ENCODE results near the gene MRGPRE. TPM values are rescaled to one million over a fixed set of nuclear protein-coding genes. Genes with fewer than 3 reads are reported as not detected.
"Not testable (repeated sequence)": the region's sequence is repeated elsewhere in the genome, so short reads cannot be mapped to it uniquely, and the experiment has no call there.

Gene MRGPRE
- total RNA-seq, 1 experiment from 2014 or later = not detected

DNA sequence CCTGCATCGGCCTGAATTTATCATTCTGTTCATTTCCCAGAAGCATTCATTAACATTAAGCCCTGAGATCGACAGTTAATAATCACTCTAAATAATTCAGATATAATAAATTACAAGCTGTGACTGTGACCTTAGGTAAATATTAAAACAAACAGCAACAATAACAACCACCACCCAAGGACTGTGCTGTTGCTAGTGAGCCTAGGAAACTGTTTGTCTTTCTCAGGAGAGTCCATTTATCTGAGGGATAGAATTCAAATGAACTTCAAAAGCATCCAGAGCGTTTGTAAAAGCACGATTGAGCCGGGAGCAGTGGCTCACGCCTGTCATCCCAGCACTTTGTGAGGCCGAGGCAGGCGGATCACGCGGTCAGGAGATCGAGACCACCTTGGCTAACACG lies 23.0 kb upstream of the MRGPRE start:
- H3K4me1 ChIP-seq (ENCODE audit: low read length); H3K27me3 ChIP-seq (ENCODE audit: low read length); H3K9me3 ChIP-seq (ENCODE audit: low read length); H3K9ac ChIP-seq (ENCODE audit: low read length); H2AFZ ChIP-seq (ENCODE audit: low read length); DNase-seq; H3K4me2 ChIP-seq (ENCODE audit: low read depth, low read length, poor library complexity, severe bottlenecking); H3K36me3 ChIP-seq (ENCODE audit: insufficient read depth, low read length); H4K20me1 ChIP-seq (ENCODE audit: insufficient read depth, low read depth, low read length); H3K4me3 ChIP-seq (ENCODE audit: low read length); H3K79me2 ChIP-seq (ENCODE audit: low read length); H3K9me2 ChIP-seq (replicated peaks; ENCODE audit: insufficient read depth, low read length); H3K27ac ChIP-seq (ENCODE audit: low read length): not testable (repeated sequence)

- not testable (repeated sequence) for H3K9ac ChIP-seq (ENCODE audit: low read length); H3K4me2 ChIP-seq (ENCODE audit: low read depth, low read length, poor library complexity, severe bottlenecking); DNase-seq; H3K79me2 ChIP-seq (ENCODE audit: low read length); H3K9me2 ChIP-seq (replicated peaks; ENCODE audit: insufficient read depth, low read length); H2AFZ ChIP-seq (ENCODE audit: low read length); H3K9me3 ChIP-seq (ENCODE audit: low read length); H3K27ac ChIP-seq (ENCODE audit: low read length); H3K4me3 ChIP-seq (ENCODE audit: low read length); H4K20me1 ChIP-seq (ENCODE audit: insufficient read depth, low read depth, low read length); H3K36me3 ChIP-seq (ENCODE audit: insufficient read depth, low read length); H3K4me1 ChIP-seq (ENCODE audit: low read length); H3K27me3 ChIP-seq (ENCODE audit: low read length)
Measured at GRCh38 chr11:3254773-3255172, 22.6 kb upstream of the MRGPRE start.

DNA sequence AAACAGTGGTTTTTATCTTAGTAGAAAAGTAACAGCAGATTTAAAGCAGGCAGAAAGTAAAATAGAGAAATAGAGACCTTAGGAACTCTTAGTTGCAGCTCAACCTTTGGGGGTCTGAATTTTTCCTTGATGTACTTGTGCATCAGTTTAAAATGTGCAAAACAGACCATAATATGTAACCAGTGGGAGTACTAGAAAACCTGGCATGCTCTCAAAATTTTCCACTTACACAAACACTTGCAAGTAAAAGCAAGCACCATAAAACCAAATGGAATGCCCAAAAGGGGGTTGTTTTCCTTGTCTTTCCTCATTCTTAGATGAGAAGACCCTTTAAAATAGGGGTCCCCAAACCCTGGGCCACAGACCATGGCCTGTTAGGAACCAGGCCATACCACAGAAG lies 12.9 kb upstream of the MRGPRE start:
- Histone ChIP-seq H2AFZ (ENCODE audit: low read length) (no peak overlapping the region), H3K27me3 (ENCODE audit: low read length) (no peaks in the 10 kb centered on the region), H3K79me2 (ENCODE audit: low read length) (no peaks in the 10 kb centered on the region), H3K27ac (ENCODE audit: low read length) (no peak overlapping the region), H3K4me2 (ENCODE audit: low read depth, low read length, poor library complexity, severe bottlenecking) (no peak overlapping the region), H3K9me2 (replicated peaks; ENCODE audit: insufficient read depth, low read length) (no peaks in the 10 kb centered on the region), H4K20me1 (ENCODE audit: insufficient read depth, low read depth, low read length) (no peaks in the 10 kb centered on the region), H3K4me3 (ENCODE audit: low read length) (no peak overlapping the region), H3K9me3 (ENCODE audit: low read length) (no peaks in the 10 kb centered on the region), H3K9ac (ENCODE audit: low read length) (no peak overlapping the region), H3K4me1 (ENCODE audit: low read length) (no peaks in the 10 kb centered on the region), H3K36me3 (ENCODE audit: insufficient read depth, low read length) (no peaks in the 10 kb centered on the region)
- DNase-seq = no peak

GRCh38 chr11:3243880-3244279 lies 11.7 kb upstream of the MRGPRE start:
- Histone ChIP-seq H3K27ac (ENCODE audit: low read length) (no peak overlapping the region), H3K4me2 (ENCODE audit: low read depth, low read length, poor library complexity, severe bottlenecking) (no peak overlapping the region), H3K9me2 (replicated peaks; ENCODE audit: insufficient read depth, low read length) (no peaks in the 10 kb centered on the region), H3K36me3 (ENCODE audit: insufficient read depth, low read length) (no peaks in the 10 kb centered on the region), H3K4me3 (ENCODE audit: low read length) (no peak overlapping the region), H3K27me3 (ENCODE audit: low read length) (no peaks in the 10 kb centered on the region), H2AFZ (ENCODE audit: low read length) (no peak overlapping the region), H3K79me2 (ENCODE audit: low read length) (no peaks in the 10 kb centered on the region), H3K9ac (ENCODE audit: low read length) (no peak overlapping the region), H4K20me1 (ENCODE audit: insufficient read depth, low read depth, low read length) (no peaks in the 10 kb centered on the region), H3K4me1 (ENCODE audit: low read length) (no peaks in the 10 kb centered on the region), H3K9me3 (ENCODE audit: low read length) (no peaks in the 10 kb centered on the region)
- no peak for DNase-seq

GRCh38 chr11:3237119-3237518 lies 4.9 kb upstream of the MRGPRE start:
- H3K79me2 ChIP-seq (ENCODE audit: low read length) = no peaks in the 10 kb centered on the region
- no peaks in the 10 kb centered on the region for H3K9me3 ChIP-seq (ENCODE audit: low read length)
- H3K9ac ChIP-seq (ENCODE audit: low read length) = no peak overlapping the region
- no peak overlapping the region for H3K27ac ChIP-seq (ENCODE audit: low read length)
- no peak overlapping the region for H3K4me3 ChIP-seq (ENCODE audit: low read length)
- no peaks in the 10 kb centered on the region for H3K4me1 ChIP-seq (ENCODE audit: low read length)
- no peaks in the 10 kb centered on the region for H4K20me1 ChIP-seq (ENCODE audit: insufficient read depth, low read depth, low read length)
- DNase-seq = no peak
- H3K27me3 ChIP-seq (ENCODE audit: low read length) = no peaks in the 10 kb centered on the region
- no peak overlapping the region for H3K4me2 ChIP-seq (ENCODE audit: low read depth, low read length, poor library complexity, severe bottlenecking)
- H3K36me3 ChIP-seq (ENCODE audit: insufficient read depth, low read length) = no peaks in the 10 kb centered on the region
- H2AFZ ChIP-seq (ENCODE audit: low read length) = no peak overlapping the region
- H3K9me2 ChIP-seq (replicated peaks; ENCODE audit: insufficient read depth, low read length) = no peaks in the 10 kb centered on the region

- DNase-seq = no peak
- Histone ChIP-seq H3K79me2 (ENCODE audit: low read length) (no peaks in the 10 kb centered on the region), H3K27ac (ENCODE audit: low read length) (no peak overlapping the region), H3K4me3 (ENCODE audit: low read length) (no peak overlapping the region), H3K4me2 (ENCODE audit: low read depth, low read length, poor library complexity, severe bottlenecking) (no peak overlapping the region), H3K9me2 (replicated peaks; ENCODE audit: insufficient read depth, low read length) (no peaks in the 10 kb centered on the region), H3K36me3 (ENCODE audit: insufficient read depth, low read length) (no peaks in the 10 kb centered on the region), H3K9me3 (ENCODE audit: low read length) (no peaks in the 10 kb centered on the region), H3K9ac (ENCODE audit: low read length) (no peak overlapping the region), H4K20me1 (ENCODE audit: insufficient read depth, low read depth, low read length) (no peaks in the 10 kb centered on the region), H3K4me1 (ENCODE audit: low read length) (no peaks in the 10 kb centered on the region), H2AFZ (ENCODE audit: low read length) (no peak overlapping the region), H3K27me3 (ENCODE audit: low read length) (no peaks in the 10 kb centered on the region)
Measured at GRCh38 chr11:3234846-3235245, 2.6 kb upstream of the MRGPRE start.

DNA sequence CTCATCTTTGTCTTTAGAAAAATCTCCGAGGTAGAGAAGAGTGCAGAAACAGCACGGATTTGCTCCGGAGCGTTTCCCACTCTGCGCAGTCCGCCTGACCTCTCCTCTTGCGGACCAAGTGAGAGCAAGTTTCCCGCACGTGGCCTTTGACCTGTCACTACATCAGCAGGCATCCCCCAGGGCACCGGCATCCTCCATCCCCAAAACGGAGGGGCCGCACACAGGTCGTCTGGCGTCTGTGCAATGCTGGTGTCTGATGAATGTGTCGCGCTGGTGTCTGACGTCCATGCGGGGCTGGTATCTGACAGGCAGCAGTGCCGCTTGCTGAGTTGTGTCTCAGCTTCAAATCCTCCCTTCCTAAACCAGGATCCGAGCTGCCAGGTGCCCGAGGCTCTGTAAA lies 739 bp upstream of the MRGPRE start:
- no peaks in the 10 kb centered on the region for H3K27me3 ChIP-seq (ENCODE audit: low read length)
- H4K20me1 ChIP-seq (ENCODE audit: insufficient read depth, low read depth, low read length) = no peaks in the 10 kb centered on the region
- no peak for DNase-seq
- no peaks in the 10 kb centered on the region for H3K9me2 ChIP-seq (replicated peaks; ENCODE audit: insufficient read depth, low read length)
- H3K4me2 ChIP-seq (ENCODE audit: low read depth, low read length, poor library complexity, severe bottlenecking) = no peak overlapping the region
- H3K4me3 ChIP-seq (ENCODE audit: low read length) = no peak overlapping the region
- H3K9ac ChIP-seq (ENCODE audit: low read length) = no peak overlapping the region
- no peak overlapping the region for H3K27ac ChIP-seq (ENCODE audit: low read length)
- H3K9me3 ChIP-seq (ENCODE audit: low read length) = no peaks in the 10 kb centered on the region
- no peak overlapping the region for H2AFZ ChIP-seq (ENCODE audit: low read length)
- H3K36me3 ChIP-seq (ENCODE audit: insufficient read depth, low read length) = no peaks in the 10 kb centered on the region
- H3K4me1 ChIP-seq (ENCODE audit: low read length) = no peaks in the 10 kb centered on the region
- no peaks in the 10 kb centered on the region for H3K79me2 ChIP-seq (ENCODE audit: low read length)

GRCh38 chr11:3231550-3231850 lies 717 bp downstream of the MRGPRE start:
- H3K9me2 ChIP-seq (replicated peaks; ENCODE audit: insufficient read depth, low read length) = no peaks in the 10 kb centered on the region
- no peaks in the 10 kb centered on the region for H4K20me1 ChIP-seq (ENCODE audit: insufficient read depth, low read depth, low read length)
- no peak overlapping the region for H2AFZ ChIP-seq (ENCODE audit: low read length)
- no peaks in the 10 kb centered on the region for H3K9me3 ChIP-seq (ENCODE audit: low read length)
- no peak overlapping the region for H3K27ac ChIP-seq (ENCODE audit: low read length)
- no peak overlapping the region for H3K4me2 ChIP-seq (ENCODE audit: low read depth, low read length, poor library complexity, severe bottlenecking)
- no peak overlapping the region for H3K9ac ChIP-seq (ENCODE audit: low read length)
- H3K27me3 ChIP-seq (ENCODE audit: low read length) = no peaks in the 10 kb centered on the region
- no peaks in the 10 kb centered on the region for H3K79me2 ChIP-seq (ENCODE audit: low read length)
- no peaks in the 10 kb centered on the region for H3K4me1 ChIP-seq (ENCODE audit: low read length)
- no peak for DNase-seq
- no peaks in the 10 kb centered on the region for H3K36me3 ChIP-seq (ENCODE audit: insufficient read depth, low read length)
- H3K4me3 ChIP-seq (ENCODE audit: low read length) = no peak overlapping the region

All from Karpas-422 (cell line).